Gastroesophageal sphincter (tissue), 4 donors: Measurements from ENCODE around the gene ACSF3. TPM values are rescaled to one million over a fixed set of nuclear protein-coding genes. Genes with fewer than 3 reads are reported as not detected.
"Not testable (repeated sequence)": the region's sequence is repeated elsewhere in the genome, so short reads cannot be mapped to it uniquely, and the experiment has no call there.

ENCODE experiments used
- ATAC-seq: fragments of 150-250 bp; one replicate; pipeline ENCODE4 v1.9.1; 2016; ENCODE audit warnings: mild to moderate bottlenecking, moderate library complexity
- H3K27ac ChIP-seq, 4 donors: fragments of 200-600 bp; sonication (generic) in 3 of 4; 1 replicate in 3 of 4; 2 replicates in 1 of 4; pipeline ENCODE4 v1.5.1; 2016 to 2019
- H3K27me3 ChIP-seq: fragments of 200-600 bp; sonication (generic); one replicate; pipeline ENCODE4 v1.5.1; 2019
- H3K36me3 ChIP-seq, 2 donors: fragments of 200-600 bp; sonication (generic); one replicate each; pipeline ENCODE4 v1.5.1; 2019; ENCODE audit warnings: control low read depth in 1 of 2
- H3K4me1 ChIP-seq, 3 donors: fragments of 200-600 bp; sonication (generic); 1 replicate in 2 of 3; 2 replicates in 1 of 3; pipeline ENCODE4 v1.5.1; 2016 to 2019; ENCODE audit warnings: control low read depth in 2 of 3
- H3K4me3 ChIP-seq, 2 donors: fragments of 200-600 bp; sonication (generic); one replicate each; pipeline ENCODE4 v1.5.1; 2019; ENCODE audit warnings: mild to moderate bottlenecking in 1 of 2, moderate library complexity in 1 of 2
- H3K9me3 ChIP-seq, 3 donors: fragments of 200-600 bp; sonication (generic); one replicate each; pipeline ENCODE4 v1.5.1; 2017 to 2019; ENCODE audit warnings: control low read depth in 2 of 3
- EP300 ChIP-seq: sonication (generic); formaldehyde crosslinking; IDR thresholded peaks from one replicate; pipeline ENCODE4 v1.6.1; 2017; ENCODE audit warnings: antibody characterized with exemption, mild to moderate bottlenecking
- POLR2A ChIP-seq, 2 donors: fragments of 450-650 bp; IDR thresholded peaks; one replicate each; pipeline ENCODE4 v1.6.1; 2017; ENCODE audit warnings: antibody characterized with exemption in 2 of 2, mild to moderate bottlenecking in 2 of 2, moderate library complexity in 1 of 2
- POLR2AphosphoS5 ChIP-seq: sonication (generic); formaldehyde crosslinking; IDR thresholded peaks from one replicate; pipeline ENCODE4 v1.6.1; 2017; ENCODE audit warnings: antibody characterized with exemption
- WGBS, 2 donors: methylation state at CpG; one replicate each; pipeline ENCODE4 v1.1.5; 2018; ENCODE audit warnings: low coverage in 1 of 2; 5-methylcytosine and 5-hydroxymethylcytosine counted together
- total RNA-seq, 4 donors: library from RNA; depleted of rRNA; stranded (reverse); fragments of >200 nt; gene quantifications; one replicate each; pipeline ENCODE4 v1.1.0, GENCODE V29; 2016
- TF ChIP-seq, protein P1 (sequence below), 4 experiments: fragments of 200-600 bp in 2 of 4; fragments of 450-650 bp in 2 of 4; sonication (generic) in 1 of 4; IDR thresholded peaks; one replicate each; pipeline ENCODE4 v1.5.1; 2017 to 2019; ENCODE audit warnings: antibody characterized with exemption in 4 of 4, mild to moderate bottlenecking in 2 of 4, moderate library complexity in 2 of 4

ACSF3 gene
- total RNA-seq, 4 donors from 2014 or later = 14.5 to 33.8 (median 28.8) TPM

GRCh38 chr16:89087922-89088497 lies 5.6 kb upstream of the ACSF3 start:
- peaks cover 0 to 3% (median 0%) of the 10 kb centered on the region in 3 donors for H3K4me1 ChIP-seq
- no peak for TF ChIP-seq POLR2A (IDR thresholded peaks at IDR 0.05)
- TF ChIP-seq, protein P1, sequence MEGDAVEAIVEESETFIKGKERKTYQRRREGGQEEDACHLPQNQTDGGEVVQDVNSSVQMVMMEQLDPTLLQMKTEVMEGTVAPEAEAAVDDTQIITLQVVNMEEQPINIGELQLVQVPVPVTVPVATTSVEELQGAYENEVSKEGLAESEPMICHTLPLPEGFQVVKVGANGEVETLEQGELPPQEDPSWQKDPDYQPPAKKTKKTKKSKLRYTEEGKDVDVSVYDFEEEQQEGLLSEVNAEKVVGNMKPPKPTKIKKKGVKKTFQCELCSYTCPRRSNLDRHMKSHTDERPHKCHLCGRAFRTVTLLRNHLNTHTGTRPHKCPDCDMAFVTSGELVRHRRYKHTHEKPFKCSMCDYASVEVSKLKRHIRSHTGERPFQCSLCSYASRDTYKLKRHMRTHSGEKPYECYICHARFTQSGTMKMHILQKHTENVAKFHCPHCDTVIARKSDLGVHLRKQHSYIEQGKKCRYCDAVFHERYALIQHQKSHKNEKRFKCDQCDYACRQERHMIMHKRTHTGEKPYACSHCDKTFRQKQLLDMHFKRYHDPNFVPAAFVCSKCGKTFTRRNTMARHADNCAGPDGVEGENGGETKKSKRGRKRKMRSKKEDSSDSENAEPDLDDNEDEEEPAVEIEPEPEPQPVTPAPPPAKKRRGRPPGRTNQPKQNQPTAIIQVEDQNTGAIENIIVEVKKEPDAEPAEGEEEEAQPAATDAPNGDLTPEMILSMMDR (IDR thresholded peaks at IDR 0.05) = no peak
- TF ChIP-seq EP300 = no peak
- no peak for TF ChIP-seq POLR2AphosphoS5
- peaks cover 78% of the 10 kb centered on the region for H3K27me3 ChIP-seq
- no peaks in the 10 kb centered on the region for H3K36me3 ChIP-seq
- no peak overlapping the region for H3K4me3 ChIP-seq
- no peak for ATAC-seq
- no peak overlapping the region for H3K27ac ChIP-seq
- no peaks in the 10 kb centered on the region for H3K9me3 ChIP-seq
- 23% methylated on average over 4 of the region's 15 CpGs; no CpG with 5 or more reads in 1 of the 2 donors for WGBS, 2 donors

DNA sequence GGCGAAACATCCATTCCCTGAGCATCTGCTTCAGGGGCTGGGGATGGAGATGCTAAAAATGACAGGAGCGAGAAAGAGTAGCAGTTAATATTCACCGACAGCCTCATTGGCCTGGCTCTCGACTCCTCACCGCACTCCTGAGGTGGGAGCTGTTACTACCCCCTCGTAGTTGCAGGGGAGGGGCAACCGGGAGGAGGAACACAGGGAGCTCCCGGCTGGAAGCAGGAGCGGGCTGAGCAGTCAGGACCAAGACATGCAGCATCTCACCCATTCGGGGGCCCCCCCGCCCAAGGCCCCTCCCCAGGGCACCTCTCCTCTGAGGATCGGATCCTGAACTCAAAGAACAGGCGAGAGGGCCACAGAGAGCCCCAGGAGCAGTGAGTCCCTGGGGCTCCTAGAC lies 4.5 kb upstream of the ACSF3 start:
- Histone ChIP-seq H3K9me3 (no peaks in the 10 kb centered on the region), H3K4me1 (peaks cover 0 to 9% (median 0%) of the 10 kb centered on the region in 3 donors), H3K36me3 (no peaks in the 10 kb centered on the region), H3K27ac (no peak overlapping the region), H3K4me3 (no peak overlapping the region), H3K27me3 (peaks cover 75% of the 10 kb centered on the region)
- TF ChIP-seq POLR2A (IDR thresholded peaks at IDR 0.05) (no peak), POLR2AphosphoS5 (no peak)
- no peak for ATAC-seq
- WGBS, 2 donors = 13 to 20% methylated on average over 1 to 8 of the region's 13 CpGs

- Histone ChIP-seq H3K4me3 (no peak overlapping the region), H3K36me3 (no peaks in the 10 kb centered on the region), H3K4me1 (peaks cover 0 to 20% (median 9%) of the 10 kb centered on the region in 3 donors), H3K27me3 (peaks cover 67% of the 10 kb centered on the region), H3K9me3 (no peaks in the 10 kb centered on the region), H3K27ac (no peak overlapping the region)
- ATAC-seq = no peak
- WGBS, 2 donors = 40 to 55% methylated on average over 6 to 7 of the region's 16 CpGs
- no peak for TF ChIP-seq EP300
- TF ChIP-seq, protein P1 (IDR thresholded peaks at IDR 0.05) = no peak
Measured at GRCh38 chr16:89090182-89090630, 3.4 kb upstream of the ACSF3 start.

- no peaks in the 10 kb centered on the region for H3K9me3 ChIP-seq
- peaks cover 0 to 26% (median 16%) of the 10 kb centered on the region in 3 donors for H3K4me1 ChIP-seq
- H3K4me3 ChIP-seq = no peak overlapping the region
- H3K27me3 ChIP-seq = peaks cover 60% of the 10 kb centered on the region
- ATAC-seq = no peak
- no peak for TF ChIP-seq EP300
- 77 to 79% methylated on average over 10 to 11 of the region's 17 CpGs for WGBS, 2 donors
- no peaks in the 10 kb centered on the region for H3K36me3 ChIP-seq
- H3K27ac ChIP-seq = no peak overlapping the region
Measured at GRCh38 chr16:89090669-89091426, 2.8 kb upstream of the ACSF3 start.

GRCh38 chr16:89092013-89092412 lies 1.6 kb upstream of the ACSF3 start:
- WGBS, 2 donors = 77% methylated on average over 6 of the region's 7 CpGs; no CpG with 5 or more reads in 1 of the 2 donors
- Histone ChIP-seq H3K27me3 (peaks cover 49% of the 10 kb centered on the region), H3K4me3 (no peak overlapping the region), H3K36me3 (peaks cover 0 to 7% of the 10 kb centered on the region in 2 donors), H3K4me1 (peaks cover 0 to 38% (median 20%) of the 10 kb centered on the region in 3 donors), H3K27ac (no peak overlapping the region), H3K9me3 (no peaks in the 10 kb centered on the region)
- ATAC-seq = no peak
- TF ChIP-seq EP300 (no peak), POLR2A (IDR thresholded peaks at IDR 0.05) (no peak), POLR2AphosphoS5 (no peak)
- TF ChIP-seq, protein P1 (IDR thresholded peaks at IDR 0.05) = no peak

DNA sequence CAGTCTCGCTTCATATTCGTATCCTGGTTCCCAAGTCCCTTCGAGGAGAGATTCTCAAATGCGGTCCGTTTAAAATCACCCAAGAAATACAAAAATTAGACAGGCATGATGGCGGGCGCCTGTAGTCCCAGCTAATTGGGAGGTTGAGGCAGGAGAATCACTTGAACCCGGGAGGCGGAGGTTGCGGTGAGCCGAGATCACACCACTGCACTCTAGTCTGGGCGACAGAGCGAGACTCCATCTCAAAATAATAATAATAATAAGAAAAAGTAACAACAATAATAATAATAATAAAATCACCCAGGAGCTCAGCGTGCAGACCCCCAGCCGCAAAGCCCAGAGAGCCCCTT lies 425 bp upstream of the ACSF3 start:
- peaks cover 37% of the 10 kb centered on the region for H3K27me3 ChIP-seq
- not testable (repeated sequence) for H3K9me3 ChIP-seq, ATAC-seq, H3K36me3 ChIP-seq
- peaks cover 0 to 50% (median 20%) of the 10 kb centered on the region in 3 donors for H3K4me1 ChIP-seq
- peak overlapping the region; percentile 73 to 88 for H3K4me3 ChIP-seq
- WGBS, 2 donors = 65% methylated on average over 7 of the region's 15 CpGs; no CpG with 5 or more reads in 1 of the 2 donors
- peak overlapping the region in 3 of 4 donors; percentile 72 to 80 (median 76) for H3K27ac ChIP-seq
